ENCODE results near the gene TTLL12. TPM values are rescaled to one million over a fixed set of nuclear protein-coding genes. Genes with fewer than 3 reads are reported as not detected.

Gene TTLL12
- total and polyA plus RNA-seq, 2 experiments from 2014 or later = 46.7 to 147 TPM

DNA sequence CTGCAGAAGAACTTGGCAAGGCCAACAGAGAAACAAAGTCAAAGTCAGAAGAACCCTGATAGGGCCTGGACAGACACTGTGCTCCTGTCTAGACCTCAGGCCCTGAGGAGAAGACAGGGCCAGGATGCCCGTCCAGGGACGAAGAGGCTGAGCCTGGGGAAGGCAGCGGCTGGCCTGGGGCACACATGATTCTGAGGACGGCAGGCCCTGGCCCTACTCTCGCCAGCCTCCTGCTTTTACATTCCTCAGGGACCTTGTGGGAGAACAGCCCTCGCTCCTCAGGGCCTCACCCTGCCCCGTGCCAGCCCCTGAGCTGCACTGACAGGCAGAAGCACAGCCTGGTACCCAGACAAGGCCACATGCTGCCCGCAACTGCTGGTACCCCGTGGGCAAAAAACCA lies 43.6 kb upstream of the TTLL12 start:
- TF ChIP-seq ZNF331 (CRISPR knock-in tag; IDR thresholded peaks at IDR 0.05; ENCODE audit: low read depth) (no peak), EZH2 (IDR thresholded peaks at IDR 0.05; ENCODE audit: low read depth, unreplicated experiment) (no peak), JUNB (IDR thresholded peaks at IDR 0.05; ENCODE audit: unreplicated experiment) (no peak), NANOG (IDR thresholded peaks at IDR 0.05; ENCODE audit: borderline replicate concordance) (no peak), POLR2AphosphoS5 (IDR thresholded peaks at IDR 0.05; ENCODE audit: low read depth) (no peak)

GRCh38 chr22:43228863-43229262 lies 41.9 kb upstream of the TTLL12 start:
- Histone ChIP-seq H2AFZ (no peak overlapping the region), H3K9me2 (ENCODE audit: insufficient read depth) (no peaks in the 10 kb centered on the region), H3K4me3 (no peak overlapping the region), H3K36me3 (ENCODE audit: insufficient read depth) (no peaks in the 10 kb centered on the region), H3K27me3 (ENCODE audit: insufficient read depth) (no peaks in the 10 kb centered on the region), H3K4me1 (ENCODE audit: insufficient read depth) (peaks cover 7% of the 10 kb centered on the region; the same call in 1 of the 2 replicates), H3K27ac (ENCODE audit: low read depth) (no peak overlapping the region), H3F3A (replicated peaks; ENCODE audit: low read depth) (no peaks in the 10 kb centered on the region), H3K79me2 (replicated peaks; ENCODE audit: insufficient read depth) (no peaks in the 10 kb centered on the region), H4K20me1 (replicated peaks; ENCODE audit: insufficient read depth) (no peaks in the 10 kb centered on the region), H3K4me2 (no peak overlapping the region)
- Mint-ChIP-seq H3K27ac (no peak overlapping the region), H3K4me1 (peaks cover 33% of the 10 kb centered on the region), H3K36me3 (ENCODE audit: low read depth) (no peaks in the 10 kb centered on the region), H3K9me3 (no peaks in the 10 kb centered on the region), H3K27me3 (ENCODE audit: insufficient read depth, low read depth, poor library complexity) (peaks cover 14% of the 10 kb centered on the region), H3K4me3 (no peak overlapping the region)
- DNase-seq (ENCODE audit: low spot score) (no peak), ATAC-seq (no peak)
- TF ChIP-seq, protein P1, sequence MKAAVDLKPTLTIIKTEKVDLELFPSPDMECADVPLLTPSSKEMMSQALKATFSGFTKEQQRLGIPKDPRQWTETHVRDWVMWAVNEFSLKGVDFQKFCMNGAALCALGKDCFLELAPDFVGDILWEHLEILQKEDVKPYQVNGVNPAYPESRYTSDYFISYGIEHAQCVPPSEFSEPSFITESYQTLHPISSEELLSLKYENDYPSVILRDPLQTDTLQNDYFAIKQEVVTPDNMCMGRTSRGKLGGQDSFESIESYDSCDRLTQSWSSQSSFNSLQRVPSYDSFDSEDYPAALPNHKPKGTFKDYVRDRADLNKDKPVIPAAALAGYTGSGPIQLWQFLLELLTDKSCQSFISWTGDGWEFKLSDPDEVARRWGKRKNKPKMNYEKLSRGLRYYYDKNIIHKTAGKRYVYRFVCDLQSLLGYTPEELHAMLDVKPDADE (IDR thresholded peaks at IDR 0.05) = no peak
- no peak for TF ChIP-seq POLR2AphosphoS5 (IDR thresholded peaks at IDR 0.05; ENCODE audit: low read depth)
- TF ChIP-seq ZNF462 (CRISPR knock-in tag; IDR thresholded peaks at IDR 0.05) = no peak
- no peak for TF ChIP-seq JUNB (IDR thresholded peaks at IDR 0.05; ENCODE audit: unreplicated experiment)
- TF ChIP-seq, protein P2, sequence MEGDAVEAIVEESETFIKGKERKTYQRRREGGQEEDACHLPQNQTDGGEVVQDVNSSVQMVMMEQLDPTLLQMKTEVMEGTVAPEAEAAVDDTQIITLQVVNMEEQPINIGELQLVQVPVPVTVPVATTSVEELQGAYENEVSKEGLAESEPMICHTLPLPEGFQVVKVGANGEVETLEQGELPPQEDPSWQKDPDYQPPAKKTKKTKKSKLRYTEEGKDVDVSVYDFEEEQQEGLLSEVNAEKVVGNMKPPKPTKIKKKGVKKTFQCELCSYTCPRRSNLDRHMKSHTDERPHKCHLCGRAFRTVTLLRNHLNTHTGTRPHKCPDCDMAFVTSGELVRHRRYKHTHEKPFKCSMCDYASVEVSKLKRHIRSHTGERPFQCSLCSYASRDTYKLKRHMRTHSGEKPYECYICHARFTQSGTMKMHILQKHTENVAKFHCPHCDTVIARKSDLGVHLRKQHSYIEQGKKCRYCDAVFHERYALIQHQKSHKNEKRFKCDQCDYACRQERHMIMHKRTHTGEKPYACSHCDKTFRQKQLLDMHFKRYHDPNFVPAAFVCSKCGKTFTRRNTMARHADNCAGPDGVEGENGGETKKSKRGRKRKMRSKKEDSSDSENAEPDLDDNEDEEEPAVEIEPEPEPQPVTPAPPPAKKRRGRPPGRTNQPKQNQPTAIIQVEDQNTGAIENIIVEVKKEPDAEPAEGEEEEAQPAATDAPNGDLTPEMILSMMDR (conservative IDR thresholded peaks at IDR 0.05; ENCODE audit: low read depth in 2 of 2) = no peak
- TF ChIP-seq EZH2phosphoT487 (IDR thresholded peaks at IDR 0.05; ENCODE audit: unreplicated experiment) = no peak
- no peak for TF ChIP-seq STAT1 (IDR thresholded peaks at IDR 0.05; ENCODE audit: unreplicated experiment)
- TF ChIP-seq NANOG (IDR thresholded peaks at IDR 0.05; ENCODE audit: borderline replicate concordance) = no peak
- no peak for TF ChIP-seq EZH2 (IDR thresholded peaks at IDR 0.05; ENCODE audit: low read depth, unreplicated experiment)
- TF ChIP-seq ZNF114 (CRISPR knock-in tag; IDR thresholded peaks at IDR 0.05) = no peak

More for the DNA sequence above, 43.6 kb upstream of the TTLL12 start:
- Mint-ChIP-seq H3K27ac (no peak overlapping the region), H3K4me1 (peaks cover 29% of the 10 kb centered on the region), H3K4me3 (no peak overlapping the region), H3K27me3 (ENCODE audit: insufficient read depth, low read depth, poor library complexity) (peaks cover 14% of the 10 kb centered on the region), H3K9me3 (no peaks in the 10 kb centered on the region), H3K36me3 (ENCODE audit: low read depth) (no peaks in the 10 kb centered on the region)
- DNase-seq (ENCODE audit: low spot score) (no peak), ATAC-seq (no peak)
- no peak overlapping the region for H3K27ac ChIP-seq (ENCODE audit: low read depth)
- H3K9me2 ChIP-seq (ENCODE audit: insufficient read depth) = no peaks in the 10 kb centered on the region
- peak overlapping the region; percentile 73 for H3K4me2 ChIP-seq
- no peaks in the 10 kb centered on the region for H3K36me3 ChIP-seq (ENCODE audit: insufficient read depth)
- H2AFZ ChIP-seq = peak overlapping the region; percentile 94
- H3K27me3 ChIP-seq (ENCODE audit: insufficient read depth) = no peaks in the 10 kb centered on the region
- H3F3A ChIP-seq (replicated peaks; ENCODE audit: low read depth) = no peaks in the 10 kb centered on the region
- H3K4me3 ChIP-seq = no peak overlapping the region; the same call in 1 of the 2 replicates
- no peaks in the 10 kb centered on the region for H4K20me1 ChIP-seq (replicated peaks; ENCODE audit: insufficient read depth)
- H3K4me1 ChIP-seq (ENCODE audit: insufficient read depth) = peaks cover 7% of the 10 kb centered on the region; the same call in 1 of the 2 replicates
- H3K79me2 ChIP-seq (replicated peaks; ENCODE audit: insufficient read depth) = no peaks in the 10 kb centered on the region

Measured in GM23338 (cell line).